Measurements from ENCODE around the gene MTTP.
A peak's percentile ranks its signal among the peaks of the same experiment; 100 is the strongest.

The MTTP gene

GRCh38 chr4:99540277-99540939 is 34.2 kb upstream of the MTTP start:
- TF ChIP-seq, protein P1, sequence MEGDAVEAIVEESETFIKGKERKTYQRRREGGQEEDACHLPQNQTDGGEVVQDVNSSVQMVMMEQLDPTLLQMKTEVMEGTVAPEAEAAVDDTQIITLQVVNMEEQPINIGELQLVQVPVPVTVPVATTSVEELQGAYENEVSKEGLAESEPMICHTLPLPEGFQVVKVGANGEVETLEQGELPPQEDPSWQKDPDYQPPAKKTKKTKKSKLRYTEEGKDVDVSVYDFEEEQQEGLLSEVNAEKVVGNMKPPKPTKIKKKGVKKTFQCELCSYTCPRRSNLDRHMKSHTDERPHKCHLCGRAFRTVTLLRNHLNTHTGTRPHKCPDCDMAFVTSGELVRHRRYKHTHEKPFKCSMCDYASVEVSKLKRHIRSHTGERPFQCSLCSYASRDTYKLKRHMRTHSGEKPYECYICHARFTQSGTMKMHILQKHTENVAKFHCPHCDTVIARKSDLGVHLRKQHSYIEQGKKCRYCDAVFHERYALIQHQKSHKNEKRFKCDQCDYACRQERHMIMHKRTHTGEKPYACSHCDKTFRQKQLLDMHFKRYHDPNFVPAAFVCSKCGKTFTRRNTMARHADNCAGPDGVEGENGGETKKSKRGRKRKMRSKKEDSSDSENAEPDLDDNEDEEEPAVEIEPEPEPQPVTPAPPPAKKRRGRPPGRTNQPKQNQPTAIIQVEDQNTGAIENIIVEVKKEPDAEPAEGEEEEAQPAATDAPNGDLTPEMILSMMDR (IDR thresholded peaks at IDR 0.05; ENCODE audit: low read depth, low read length), result no peak
- no peak overlapping the region for H3K4me3 ChIP-seq (ENCODE audit: low read depth, low read length)

- TF ChIP-seq, protein P1 (IDR thresholded peaks at IDR 0.05; ENCODE audit: low read depth, low read length), result no peak
- no peak overlapping the region for H3K4me3 ChIP-seq (ENCODE audit: low read depth, low read length)
Measured at GRCh38 chr4:99552872-99553271, 21.8 kb upstream of the MTTP start.

DNA sequence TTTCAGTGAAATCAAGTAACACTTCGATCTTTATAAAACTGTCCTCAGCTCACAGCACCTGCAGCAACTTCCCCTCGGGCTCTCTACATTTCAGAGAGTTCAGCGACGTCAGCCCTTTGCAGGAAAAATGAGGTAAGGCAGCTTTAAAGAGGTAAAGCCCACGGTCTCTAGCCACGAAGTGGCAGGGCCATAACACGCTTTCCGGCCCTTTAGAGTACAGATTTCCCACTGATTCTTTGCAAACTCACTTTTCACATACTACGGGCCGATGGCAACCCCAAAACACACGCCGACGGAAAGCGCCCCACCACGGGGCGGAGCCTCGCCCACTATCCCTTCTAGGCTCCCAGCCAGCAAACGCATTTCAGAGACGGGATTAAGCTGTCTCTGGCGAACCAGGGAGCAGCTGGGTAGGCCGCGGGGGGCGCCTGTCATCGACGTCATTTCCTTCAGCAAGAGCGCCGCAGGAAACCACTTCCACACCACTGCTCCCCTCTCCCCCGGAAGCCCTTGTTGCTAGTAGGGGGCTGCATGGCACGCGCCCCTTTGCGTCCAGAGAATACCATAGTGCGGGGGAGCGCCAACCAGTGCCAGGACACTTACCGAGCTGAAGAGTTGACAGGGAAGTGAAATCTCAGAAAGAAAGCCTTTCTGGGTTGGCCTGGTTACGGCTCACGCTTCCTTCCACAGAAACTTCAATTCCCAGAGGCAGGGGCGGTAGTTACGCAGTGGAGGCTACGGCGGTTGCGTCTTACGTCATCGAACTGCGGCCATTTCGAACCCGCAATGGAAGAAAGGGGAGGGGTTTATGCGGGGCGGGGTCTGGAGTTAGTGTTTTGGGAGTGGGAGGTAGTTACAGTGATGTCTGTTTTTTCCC is 11.1 kb upstream of the MTTP start, which contains the start of gene TRMT10A:
Gene TRMT10A, minus strand, starts transcription at position 730 of the 877 bp plus-strand sequence. CDS start 4,701 bp downstream, outside the sequence.
- TF ChIP-seq, protein P1 (IDR thresholded peaks at IDR 0.05; ENCODE audit: low read depth, low read length), result no peak

DNA sequence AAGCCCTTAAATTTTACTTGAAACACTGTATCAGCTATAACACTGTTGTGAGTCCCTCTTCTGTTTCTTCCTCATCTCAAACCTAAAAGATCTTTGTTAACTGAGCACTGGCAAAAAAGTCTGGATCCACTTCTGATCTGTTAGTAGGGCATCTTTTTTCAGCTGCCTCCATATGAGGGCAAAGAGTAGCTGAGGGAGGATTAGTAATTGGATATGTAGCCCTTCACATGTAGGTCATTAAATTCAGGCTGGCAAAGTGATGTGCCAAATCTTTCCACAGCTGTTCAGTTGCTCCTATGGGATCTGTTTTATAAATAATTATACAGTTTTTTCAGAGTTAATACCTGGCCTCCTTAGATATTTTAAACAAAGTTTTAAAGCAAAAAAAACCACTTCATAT is 9.7 kb upstream of the MTTP start:
- TF ChIP-seq, protein P1 (IDR thresholded peaks at IDR 0.05; ENCODE audit: low read depth, low read length), result no peak
- H3K4me3 ChIP-seq (ENCODE audit: low read depth, low read length), result no peak overlapping the region

More for the DNA sequence above, 11.1 kb upstream of the MTTP start, which contains the start of gene TRMT10A:
- peak within 1 kb of the TSS; percentile 64 for H3K4me3 ChIP-seq (ENCODE audit: low read depth, low read length)

GRCh38 chr4:99571883-99572282 is 2.7 kb upstream of the MTTP start:
- TF ChIP-seq, protein P1 (IDR thresholded peaks at IDR 0.05; ENCODE audit: low read depth, low read length), result no peak

GRCh38 chr4:99572527-99573240 is 1.9 kb upstream of the MTTP start:
- no peak overlapping the region for H3K4me3 ChIP-seq (ENCODE audit: low read depth, low read length)
- TF ChIP-seq, protein P1 (IDR thresholded peaks at IDR 0.05; ENCODE audit: low read depth, low read length), result no peak

More at GRCh38 chr4:99571883-99572282, 2.7 kb upstream of the MTTP start:
- H3K4me3 ChIP-seq (ENCODE audit: low read depth, low read length), result no peak overlapping the region
